ENCODE results near the gene LAMA3. TPM values are rescaled to one million over a fixed set of nuclear protein-coding genes. Genes with fewer than 3 reads are reported as not detected.

The LAMA3 gene
- total and polyA plus RNA-seq, 10 of the 15 experiments (the other 5 are each of a cell fraction or from before 2014, with no cell fraction given), result 0.37 to 6.5 (median 5.4) TPM

GRCh38 chr18:23881778-23882177 lies 192.5 kb downstream of the LAMA3 start:
- H3K36me3 ChIP-seq (ENCODE audit: control insufficient read depth in 2 of 2, insufficient read depth in 2 of 2, low read length in 1 of 2), result no peaks in the 10 kb centered on the region
- ChIA-PET SMC1A (ENCODE audit: uncharacterized antibody, unreplicated experiment) (interaction anchor here (2.1 kb wide), 1 partner anchor 10 kb away, joined by 7 read pairs; no protein-coding TSS in a partner anchor), CTCF (no interaction called here), RAD21 (ENCODE audit: unreplicated experiment) (no interaction called here), POLR2A (no interaction called here)
- H3K4me2 ChIP-seq (ENCODE audit: control insufficient read depth, insufficient read depth), result no peak overlapping the region
- no peaks in the 10 kb centered on the region for H3K4me1 ChIP-seq (ENCODE audit: control insufficient read depth, insufficient read depth, low read length)
- H3K4me3 ChIP-seq, result no peak overlapping the region
- intact Hi-C loops (cut with micrococcal nuclease; ENCODE audit: unreplicated experiment), result no loop called here
- no peak for TF ChIP-seq IKZF1 (conservative IDR thresholded peaks at IDR 0.05)
- TF ChIP-seq RELA (IDR thresholded peaks at IDR 0.05; ENCODE audit: borderline replicate concordance, partially characterized antibody), result no peak
- TF ChIP-seq ATF2 (IDR thresholded peaks at IDR 0.05; ENCODE audit: low read length), result no peak
- TF ChIP-seq RELB (IDR thresholded peaks at IDR 0.05; ENCODE audit: low read depth), result no peak
- no peak for TF ChIP-seq USF2 (IDR thresholded peaks at IDR 0.05; ENCODE audit: borderline replicate concordance, low read depth, low read length)
- TF ChIP-seq EGR1 (IDR thresholded peaks at IDR 0.05; ENCODE audit: borderline replicate concordance in 1 of 2, low read depth in 2 of 2, low read length in 2 of 2), result no peak
- no peak for TF ChIP-seq IKZF2 (IDR thresholded peaks at IDR 0.05)
- TF ChIP-seq RB1 (IDR thresholded peaks at IDR 0.05; ENCODE audit: borderline replicate concordance), result no peak
- TF ChIP-seq ASH2L (IDR thresholded peaks at IDR 0.05; ENCODE audit: borderline replicate concordance, low read depth), result no peak
- no peak overlapping the region for H3K27ac ChIP-seq (ENCODE audit: control insufficient read depth, insufficient read depth)
- H4K20me1 ChIP-seq (ENCODE audit: control insufficient read depth, insufficient read depth), result no peaks in the 10 kb centered on the region
- H2AFZ ChIP-seq (ENCODE audit: control insufficient read depth, low read depth, low read length), result no peak overlapping the region
- H3K27me3 ChIP-seq (replicated peaks in 1 of 2; ENCODE audit: control insufficient read depth in 2 of 2, insufficient read depth in 2 of 2, low read length in 1 of 2), result no peaks in the 10 kb centered on the region; a peak in 1 of 4 replicates
- DNase-seq (ENCODE audit: low read depth, low spot score) (no peak), FAIRE-seq (no peak), ATAC-seq (no peak)
- BruUV-seq (replicated peaks), result no TSS peak
- in situ Hi-C loops (cut with MboI), result no loop called here
- WGBS (ENCODE audit: insufficient coverage, insufficient replicate concordance, low lambda C conversion rate, missing lambda C conversion rate), result 60% methylated on average over 8 of the region's 8 CpGs
- no peak overlapping the region for H3K9ac ChIP-seq (ENCODE audit: control insufficient read depth, insufficient read depth, low read length)
- H3K79me2 ChIP-seq (ENCODE audit: control insufficient read depth, insufficient read depth, low read length), result no peaks in the 10 kb centered on the region
- no peaks in the 10 kb centered on the region for H3K9me3 ChIP-seq (replicated peaks; ENCODE audit: control insufficient read depth, insufficient read depth, low read length)

Data from GM12878 (cell line).